A673 (cell line): ENCODE results near the gene FYTTD1.

Experiments used
- EZH2 ChIP-seq: fragments of 200-600 bp; sonication (generic); IDR thresholded peaks from 2 replicates; pipeline ENCODE4 v1.6.1; 2017; ENCODE audit warnings: borderline replicate concordance, low read depth, mild to moderate bottlenecking, mixed read lengths, antibody characterized with exemption, low read length; ENCODE audit not compliant: poor library complexity, severe bottlenecking
- TF ChIP-seq, protein P1 (sequence below): fragments of 300-800, 200-600 bp; sonication (generic); conservative IDR thresholded peaks from 2 replicates; pipeline ENCODE4 v1.5.1; 2017; ENCODE audit warnings: low read depth, mild to moderate bottlenecking, antibody characterized with exemption, low read length, moderate library complexity, mixed read lengths

GRCh38 chr3:197728487-197728886 is 21.2 kb upstream of the FYTTD1 start:
- TF ChIP-seq, protein P1, sequence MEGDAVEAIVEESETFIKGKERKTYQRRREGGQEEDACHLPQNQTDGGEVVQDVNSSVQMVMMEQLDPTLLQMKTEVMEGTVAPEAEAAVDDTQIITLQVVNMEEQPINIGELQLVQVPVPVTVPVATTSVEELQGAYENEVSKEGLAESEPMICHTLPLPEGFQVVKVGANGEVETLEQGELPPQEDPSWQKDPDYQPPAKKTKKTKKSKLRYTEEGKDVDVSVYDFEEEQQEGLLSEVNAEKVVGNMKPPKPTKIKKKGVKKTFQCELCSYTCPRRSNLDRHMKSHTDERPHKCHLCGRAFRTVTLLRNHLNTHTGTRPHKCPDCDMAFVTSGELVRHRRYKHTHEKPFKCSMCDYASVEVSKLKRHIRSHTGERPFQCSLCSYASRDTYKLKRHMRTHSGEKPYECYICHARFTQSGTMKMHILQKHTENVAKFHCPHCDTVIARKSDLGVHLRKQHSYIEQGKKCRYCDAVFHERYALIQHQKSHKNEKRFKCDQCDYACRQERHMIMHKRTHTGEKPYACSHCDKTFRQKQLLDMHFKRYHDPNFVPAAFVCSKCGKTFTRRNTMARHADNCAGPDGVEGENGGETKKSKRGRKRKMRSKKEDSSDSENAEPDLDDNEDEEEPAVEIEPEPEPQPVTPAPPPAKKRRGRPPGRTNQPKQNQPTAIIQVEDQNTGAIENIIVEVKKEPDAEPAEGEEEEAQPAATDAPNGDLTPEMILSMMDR = no peak
- no peak for TF ChIP-seq EZH2
